DOHH2 (cell line): ENCODE data around the gene STN1.

Experiments
- H3F3A ChIP-seq: fragments of 200-600 bp; sonication (generic), shearing (Covaris generic); 2 replicates; pipeline ENCODE4 v1.6.0; 2016; ENCODE audit warnings: antibody characterized with exemption, mild to moderate bottlenecking; ENCODE audit not compliant: control insufficient read depth, insufficient read depth
- H3K27ac ChIP-seq: fragments of 200-600 bp; sonication (generic); 2 replicates; pipeline ENCODE4 v1.5.1; 2014; ENCODE audit warnings: low read depth, mild to moderate bottlenecking, low read length, moderate library complexity
- H3K27me3 ChIP-seq: fragments of 200-600 bp; sonication (generic); 2 replicates; pipeline ENCODE4 v1.6.1; 2014; ENCODE audit warnings: mild to moderate bottlenecking, low read length, mixed read lengths; ENCODE audit not compliant: control insufficient read depth
- H3K36me3 ChIP-seq: fragments of 200-600 bp; sonication (generic); 2 replicates; pipeline ENCODE4 v1.6.1; 2014; ENCODE audit warnings: mild to moderate bottlenecking, low read length, moderate library complexity, mixed read lengths; ENCODE audit not compliant: control insufficient read depth
- H3K4me1 ChIP-seq: fragments of 200-600 bp; sonication (generic); 2 replicates; pipeline ENCODE4 v1.6.1; 2014; ENCODE audit warnings: mild to moderate bottlenecking, low read length, mixed read lengths; ENCODE audit not compliant: control insufficient read depth
- H3K4me2 ChIP-seq: fragments of 200-600 bp; sonication (generic); 2 replicates; pipeline ENCODE4 v1.6.0; 2014; ENCODE audit warnings: mild to moderate bottlenecking, low read length, moderate library complexity
- H3K4me3 ChIP-seq: fragments of 200-600 bp; sonication (generic); 2 replicates; pipeline ENCODE4 v1.5.1; 2014; ENCODE audit warnings: mild to moderate bottlenecking, low read length, mixed read lengths
- H3K79me2 ChIP-seq: fragments of 200-600 bp; sonication (generic); 2 replicates; pipeline ENCODE4 v1.6.1; 2014; ENCODE audit warnings: mild to moderate bottlenecking, low read length, mixed read lengths; ENCODE audit not compliant: control insufficient read depth
- H3K9me2 ChIP-seq: fragments of 200-600 bp; sonication (generic); replicated peaks from 2 replicates; pipeline ENCODE4 v1.6.1; 2014; ENCODE audit warnings: mild to moderate bottlenecking, low read length, mixed read lengths; ENCODE audit not compliant: control insufficient read depth
- H3K9me3 ChIP-seq: fragments of 200-600 bp; sonication (generic); 2 replicates; pipeline ENCODE4 v1.6.1; 2014; ENCODE audit warnings: antibody characterized with exemption, low read length, mixed read lengths; ENCODE audit not compliant: control insufficient read depth, insufficient read depth
- H4K20me1 ChIP-seq: fragments of 200-600 bp; sonication (generic); 2 replicates; pipeline ENCODE4 v1.6.0; 2014; ENCODE audit warnings: low read depth, mild to moderate bottlenecking, antibody characterized with exemption, low read length, moderate library complexity; ENCODE audit not compliant: control insufficient read depth, insufficient read depth
- CTCF ChIP-seq: fragments of 200-600 bp; sonication (generic); IDR thresholded peaks from one replicate; pipeline ENCODE4 v1.5.1; 2014; ENCODE audit warnings: antibody characterized with exemption, mild to moderate bottlenecking, low read depth, low read length; ENCODE audit not compliant: poor library complexity, severe bottlenecking
- EZH2phosphoT487 ChIP-seq: fragments of 200-600 bp; sonication (generic); IDR thresholded peaks from 2 replicates; pipeline ENCODE4 v1.6.1; 2017; ENCODE audit warnings: borderline replicate concordance, mild to moderate bottlenecking, antibody characterized with exemption, low read length, moderate library complexity, mixed read lengths

Gene STN1

GRCh38 chr10:103854265-103854685, 63.7 kb downstream of the STN1 start:
- Histone ChIP-seq H3K9me2 (no peaks in the 10 kb centered on the region), H3K79me2 (no peaks in the 10 kb centered on the region), H3K27me3 (peaks cover 15% of the 10 kb centered on the region), H3K27ac (no peak overlapping the region), H3K9me3 (no peaks in the 10 kb centered on the region), H3K36me3 (no peaks in the 10 kb centered on the region), H3K4me3 (no peak overlapping the region), H3K4me1 (no peaks in the 10 kb centered on the region), H4K20me1 (no peaks in the 10 kb centered on the region), H3F3A (no peaks in the 10 kb centered on the region), H3K4me2 (no peak overlapping the region)
- TF ChIP-seq CTCF: no peak
- no peak for TF ChIP-seq EZH2phosphoT487

- H3K4me1 ChIP-seq: no peaks in the 10 kb centered on the region
- H3K4me3 ChIP-seq: no peak overlapping the region
- no peak for TF ChIP-seq CTCF
- TF ChIP-seq EZH2phosphoT487: no peak
- no peak overlapping the region for H3K4me2 ChIP-seq
- no peaks in the 10 kb centered on the region for H3F3A ChIP-seq
- H3K27me3 ChIP-seq: peaks cover 15% of the 10 kb centered on the region
- no peaks in the 10 kb centered on the region for H3K36me3 ChIP-seq
- no peaks in the 10 kb centered on the region for H4K20me1 ChIP-seq
- H3K9me3 ChIP-seq: no peaks in the 10 kb centered on the region
- H3K27ac ChIP-seq: no peak overlapping the region
- H3K9me2 ChIP-seq: no peaks in the 10 kb centered on the region
- no peaks in the 10 kb centered on the region for H3K79me2 ChIP-seq
Observed at GRCh38 chr10:103853428-103854264, 64.3 kb downstream of the STN1 start.

- no peaks in the 10 kb centered on the region for H3K36me3 ChIP-seq
- H3K4me1 ChIP-seq: no peaks in the 10 kb centered on the region
- no peaks in the 10 kb centered on the region for H4K20me1 ChIP-seq
- no peaks in the 10 kb centered on the region for H3K9me3 ChIP-seq
- H3K27me3 ChIP-seq: peaks cover 15% of the 10 kb centered on the region
- no peaks in the 10 kb centered on the region for H3K79me2 ChIP-seq
- no peak overlapping the region for H3K27ac ChIP-seq
- TF ChIP-seq EZH2phosphoT487 (no peak), CTCF (no peak)
- H3F3A ChIP-seq: no peaks in the 10 kb centered on the region
- no peak overlapping the region for H3K4me3 ChIP-seq
- no peak overlapping the region for H3K4me2 ChIP-seq
- no peaks in the 10 kb centered on the region for H3K9me2 ChIP-seq
Observed at GRCh38 chr10:103852856-103853255, 65.1 kb downstream of the STN1 start.
